Kidney capillary endothelial cell (primary cell): ENCODE measurements around the gene FBXW11.
"Not testable (repeated sequence)": the region's sequence is repeated elsewhere in the genome, so short reads cannot be mapped to it uniquely, and the experiment has no call there.

Source experiments
- DNase-seq: peaks from one replicate; pipeline ENCODE4 v3.0.0-alpha.2; 2018; ENCODE audit warnings: low spot score

Gene FBXW11

GRCh38 chr5:171954721-171955120, 51.7 kb downstream of the FBXW11 start:
- no peak for DNase-seq

- DNase-seq, result no peak
These were observed 52.4 kb downstream of the FBXW11 start for GRCh38 chr5:171953860-171954701.

GRCh38 chr5:171952021-171952420, 54.4 kb downstream of the FBXW11 start:
- DNase-seq, result no peak

- DNase-seq, result no peak
These were observed 55.2 kb downstream of the FBXW11 start for GRCh38 chr5:171951218-171951617.

- no peak for DNase-seq
These were observed 60.2 kb downstream of the FBXW11 start for GRCh38 chr5:171946000-171946781.

GRCh38 chr5:171945476-171945875, 61.0 kb downstream of the FBXW11 start:
- DNase-seq, result no peak

GRCh38 chr5:171945066-171945465, 61.4 kb downstream of the FBXW11 start:
- DNase-seq, result no peak

GRCh38 chr5:171942112-171942516, 64.3 kb downstream of the FBXW11 start:
- DNase-seq, result not testable (repeated sequence)

- not testable (repeated sequence) for DNase-seq
These were observed 64.8 kb downstream of the FBXW11 start for GRCh38 chr5:171941675-171942074.

- DNase-seq, result not testable (repeated sequence)
These were observed 65.2 kb downstream of the FBXW11 start for GRCh38 chr5:171941275-171941674.

GRCh38 chr5:171939951-171940350, 66.5 kb downstream of the FBXW11 start:
- DNase-seq, result no peak

- DNase-seq, result no peak
These were observed 68.1 kb downstream of the FBXW11 start for GRCh38 chr5:171938358-171938757.

GRCh38 chr5:171937351-171937750, 69.1 kb downstream of the FBXW11 start:
- DNase-seq, result no peak

GRCh38 chr5:171934586-171934985, 71.9 kb downstream of the FBXW11 start:
- DNase-seq, result no peak

GRCh38 chr5:171931163-171931562, 75.3 kb downstream of the FBXW11 start:
- DNase-seq, result no peak

GRCh38 chr5:171927345-171927941, 79.0 kb downstream of the FBXW11 start:
- DNase-seq, result no peak

- DNase-seq, result no peak
These were observed 80.1 kb downstream of the FBXW11 start for GRCh38 chr5:171926311-171926710.

GRCh38 chr5:171924493-171925122, 81.8 kb downstream of the FBXW11 start:
- no peak for DNase-seq

- DNase-seq, result no peak
These were observed 85.6 kb downstream of the FBXW11 start for GRCh38 chr5:171920765-171921391.

- not testable (repeated sequence) for DNase-seq
These were observed 90.7 kb downstream of the FBXW11 start for GRCh38 chr5:171915700-171916099.

GRCh38 chr5:171914726-171915338, 91.6 kb downstream of the FBXW11 start:
- DNase-seq, result no peak

- no peak for DNase-seq
These were observed 92.5 kb downstream of the FBXW11 start for GRCh38 chr5:171913987-171914273.
